WTC11 (cell line): Measurements from ENCODE around the gene SEZ6L.

ENCODE experiments used
- CREB1 ChIP-seq: sonication (generic); formaldehyde crosslinking; IDR thresholded peaks from 2 replicates; pipeline ENCODE4 v1.8.0; 2023; ENCODE audit warnings: mild to moderate bottlenecking, missing genetic modification reagents
- CREM ChIP-seq: sonication (generic); formaldehyde crosslinking; IDR thresholded peaks from 2 replicates; pipeline ENCODE4 v1.8.1; 2022; ENCODE audit warnings: mild to moderate bottlenecking, missing genetic modification reagents, moderate library complexity
- ELF4 ChIP-seq: sonication (generic); formaldehyde crosslinking; IDR thresholded peaks from 2 replicates; pipeline ENCODE4 v1.8.1; 2022; ENCODE audit warnings: low read depth, mild to moderate bottlenecking, moderate library complexity, missing genetic modification reagents
- ESRRA ChIP-seq: sonication (generic); formaldehyde crosslinking; IDR thresholded peaks from 2 replicates; pipeline ENCODE4 v1.8.1; 2022; ENCODE audit warnings: mild to moderate bottlenecking, missing genetic modification reagents, borderline replicate concordance
- SP1 ChIP-seq: sonication (generic); formaldehyde crosslinking; conservative IDR thresholded peaks from 2 replicates; pipeline ENCODE4 v1.8.1; 2022; ENCODE audit warnings: missing genetic modification reagents
- TEAD4 ChIP-seq: sonication (generic); formaldehyde crosslinking; IDR thresholded peaks from 2 replicates; pipeline ENCODE4 v1.8.0; 2022; ENCODE audit warnings: mild to moderate bottlenecking, missing genetic modification reagents
- ZNF121 ChIP-seq: sonication (generic); formaldehyde crosslinking; IDR thresholded peaks from 2 replicates; pipeline ENCODE4 v1.8.0; 2023; ENCODE audit warnings: missing genetic modification reagents
- TF ChIP-seq, protein P1 (sequence below): fragments of 200-600 bp; IDR thresholded peaks from 2 replicates; pipeline ENCODE4 v1.8.0; 2022; ENCODE audit warnings: antibody characterized with exemption
- TF ChIP-seq, protein P2 (sequence below): sonication (generic); formaldehyde crosslinking; IDR thresholded peaks from 2 replicates; pipeline ENCODE4 v1.8.1; 2023; ENCODE audit warnings: mild to moderate bottlenecking, missing genetic modification reagents, moderate library complexity
- TF ChIP-seq, protein P3 (sequence below): sonication (generic); formaldehyde crosslinking; IDR thresholded peaks from 2 replicates; pipeline ENCODE4 v1.8.1; 2022; ENCODE audit warnings: low read depth, missing genetic modification reagents, borderline replicate concordance
- TF ChIP-seq, protein P4 (sequence below): sonication (generic); formaldehyde crosslinking; conservative IDR thresholded peaks from 2 replicates; pipeline ENCODE4 v1.8.1; 2022; ENCODE audit warnings: mild to moderate bottlenecking, missing genetic modification reagents
- TF ChIP-seq, protein P5 (sequence below): sonication (generic); formaldehyde crosslinking; IDR thresholded peaks from 2 replicates; pipeline ENCODE4 v1.8.0; 2022; ENCODE audit warnings: mild to moderate bottlenecking, missing genetic modification reagents
- TF ChIP-seq, protein P6 (sequence below): sonication (generic); formaldehyde crosslinking; IDR thresholded peaks from 2 replicates; pipeline ENCODE4 v1.8.1; 2022; ENCODE audit warnings: mild to moderate bottlenecking, missing genetic modification reagents, moderate library complexity, borderline replicate concordance

DNA sequence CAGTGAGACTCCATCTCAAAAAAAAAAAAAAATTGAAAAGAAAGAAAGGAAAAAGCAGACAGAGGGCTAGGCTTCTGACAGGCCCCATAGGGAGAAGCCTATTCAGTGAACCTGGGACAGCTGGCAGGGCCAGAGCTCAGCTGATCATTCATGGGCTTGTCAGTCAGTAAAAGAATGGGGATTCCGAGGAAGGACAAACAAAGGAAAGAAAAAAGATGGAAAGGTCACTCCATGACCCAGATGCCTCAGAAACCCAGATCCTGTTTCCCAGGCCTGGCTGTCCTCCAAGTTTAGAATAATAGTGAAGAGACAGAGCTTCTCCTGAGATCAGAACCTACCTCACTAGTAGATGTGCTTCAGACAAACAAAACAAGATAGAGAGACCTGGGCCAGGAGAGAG lies 225.5 kb downstream of the SEZ6L start:
- TF ChIP-seq, protein P1, sequence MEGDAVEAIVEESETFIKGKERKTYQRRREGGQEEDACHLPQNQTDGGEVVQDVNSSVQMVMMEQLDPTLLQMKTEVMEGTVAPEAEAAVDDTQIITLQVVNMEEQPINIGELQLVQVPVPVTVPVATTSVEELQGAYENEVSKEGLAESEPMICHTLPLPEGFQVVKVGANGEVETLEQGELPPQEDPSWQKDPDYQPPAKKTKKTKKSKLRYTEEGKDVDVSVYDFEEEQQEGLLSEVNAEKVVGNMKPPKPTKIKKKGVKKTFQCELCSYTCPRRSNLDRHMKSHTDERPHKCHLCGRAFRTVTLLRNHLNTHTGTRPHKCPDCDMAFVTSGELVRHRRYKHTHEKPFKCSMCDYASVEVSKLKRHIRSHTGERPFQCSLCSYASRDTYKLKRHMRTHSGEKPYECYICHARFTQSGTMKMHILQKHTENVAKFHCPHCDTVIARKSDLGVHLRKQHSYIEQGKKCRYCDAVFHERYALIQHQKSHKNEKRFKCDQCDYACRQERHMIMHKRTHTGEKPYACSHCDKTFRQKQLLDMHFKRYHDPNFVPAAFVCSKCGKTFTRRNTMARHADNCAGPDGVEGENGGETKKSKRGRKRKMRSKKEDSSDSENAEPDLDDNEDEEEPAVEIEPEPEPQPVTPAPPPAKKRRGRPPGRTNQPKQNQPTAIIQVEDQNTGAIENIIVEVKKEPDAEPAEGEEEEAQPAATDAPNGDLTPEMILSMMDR = no peak
- no peak for TF ChIP-seq ELF4 (CRISPR knock-in tag)
- TF ChIP-seq, protein P2, sequence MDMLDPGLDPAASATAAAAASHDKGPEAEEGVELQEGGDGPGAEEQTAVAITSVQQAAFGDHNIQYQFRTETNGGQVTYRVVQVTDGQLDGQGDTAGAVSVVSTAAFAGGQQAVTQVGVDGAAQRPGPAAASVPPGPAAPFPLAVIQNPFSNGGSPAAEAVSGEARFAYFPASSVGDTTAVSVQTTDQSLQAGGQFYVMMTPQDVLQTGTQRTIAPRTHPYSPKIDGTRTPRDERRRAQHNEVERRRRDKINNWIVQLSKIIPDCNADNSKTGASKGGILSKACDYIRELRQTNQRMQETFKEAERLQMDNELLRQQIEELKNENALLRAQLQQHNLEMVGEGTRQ = no peak
- TF ChIP-seq, protein P3, sequence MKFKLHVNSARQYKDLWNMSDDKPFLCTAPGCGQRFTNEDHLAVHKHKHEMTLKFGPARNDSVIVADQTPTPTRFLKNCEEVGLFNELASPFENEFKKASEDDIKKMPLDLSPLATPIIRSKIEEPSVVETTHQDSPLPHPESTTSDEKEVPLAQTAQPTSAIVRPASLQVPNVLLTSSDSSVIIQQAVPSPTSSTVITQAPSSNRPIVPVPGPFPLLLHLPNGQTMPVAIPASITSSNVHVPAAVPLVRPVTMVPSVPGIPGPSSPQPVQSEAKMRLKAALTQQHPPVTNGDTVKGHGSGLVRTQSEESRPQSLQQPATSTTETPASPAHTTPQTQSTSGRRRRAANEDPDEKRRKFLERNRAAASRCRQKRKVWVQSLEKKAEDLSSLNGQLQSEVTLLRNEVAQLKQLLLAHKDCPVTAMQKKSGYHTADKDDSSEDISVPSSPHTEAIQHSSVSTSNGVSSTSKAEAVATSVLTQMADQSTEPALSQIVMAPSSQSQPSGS (CRISPR knock-in tag) = no peak
- TF ChIP-seq SP1 (CRISPR knock-in tag) = no peak
- TF ChIP-seq CREM (CRISPR knock-in tag) = no peak
- TF ChIP-seq ESRRA (CRISPR knock-in tag) = no peak
- TF ChIP-seq, protein P4, sequence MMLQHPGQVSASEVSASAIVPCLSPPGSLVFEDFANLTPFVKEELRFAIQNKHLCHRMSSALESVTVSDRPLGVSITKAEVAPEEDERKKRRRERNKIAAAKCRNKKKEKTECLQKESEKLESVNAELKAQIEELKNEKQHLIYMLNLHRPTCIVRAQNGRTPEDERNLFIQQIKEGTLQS (CRISPR knock-in tag) = no peak
- no peak for TF ChIP-seq CREB1 (CRISPR knock-in tag)
- TF ChIP-seq, protein P5, sequence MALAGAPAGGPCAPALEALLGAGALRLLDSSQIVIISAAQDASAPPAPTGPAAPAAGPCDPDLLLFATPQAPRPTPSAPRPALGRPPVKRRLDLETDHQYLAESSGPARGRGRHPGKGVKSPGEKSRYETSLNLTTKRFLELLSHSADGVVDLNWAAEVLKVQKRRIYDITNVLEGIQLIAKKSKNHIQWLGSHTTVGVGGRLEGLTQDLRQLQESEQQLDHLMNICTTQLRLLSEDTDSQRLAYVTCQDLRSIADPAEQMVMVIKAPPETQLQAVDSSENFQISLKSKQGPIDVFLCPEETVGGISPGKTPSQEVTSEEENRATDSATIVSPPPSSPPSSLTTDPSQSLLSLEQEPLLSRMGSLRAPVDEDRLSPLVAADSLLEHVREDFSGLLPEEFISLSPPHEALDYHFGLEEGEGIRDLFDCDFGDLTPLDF (CRISPR knock-in tag) = no peak
- TF ChIP-seq, protein P6, sequence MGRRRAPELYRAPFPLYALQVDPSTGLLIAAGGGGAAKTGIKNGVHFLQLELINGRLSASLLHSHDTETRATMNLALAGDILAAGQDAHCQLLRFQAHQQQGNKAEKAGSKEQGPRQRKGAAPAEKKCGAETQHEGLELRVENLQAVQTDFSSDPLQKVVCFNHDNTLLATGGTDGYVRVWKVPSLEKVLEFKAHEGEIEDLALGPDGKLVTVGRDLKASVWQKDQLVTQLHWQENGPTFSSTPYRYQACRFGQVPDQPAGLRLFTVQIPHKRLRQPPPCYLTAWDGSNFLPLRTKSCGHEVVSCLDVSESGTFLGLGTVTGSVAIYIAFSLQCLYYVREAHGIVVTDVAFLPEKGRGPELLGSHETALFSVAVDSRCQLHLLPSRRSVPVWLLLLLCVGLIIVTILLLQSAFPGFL (CRISPR knock-in tag) = no peak
- TF ChIP-seq ZNF121 = no peak
- TF ChIP-seq TEAD4 = no peak
